Stomach smooth muscle (tissue), 2 donors: ENCODE measurements around the gene TUSC2.
"Not testable (repeated sequence)": the region's sequence is repeated elsewhere in the genome, so short reads cannot be mapped to it uniquely, and the experiment has no call there.

Experiments
- H3K27ac ChIP-seq: one replicate; pipeline ENCODE4 v1.7.0; 2013; ENCODE audit warnings: mild to moderate bottlenecking, low read length, inconsistent platforms
- H3K27me3 ChIP-seq, 2 donors: one replicate each; pipeline ENCODE4 v1.7.0; 2013; ENCODE audit warnings: low read length in 2 of 2; ENCODE audit not compliant: insufficient read depth in 2 of 2, control insufficient read depth in 1 of 2
- H3K36me3 ChIP-seq, 2 donors: one replicate each; pipeline ENCODE4 v1.7.0; 2013; ENCODE audit warnings: low read length in 2 of 2; ENCODE audit not compliant: control insufficient read depth in 2 of 2, insufficient read depth in 2 of 2
- H3K4me1 ChIP-seq: one replicate; pipeline ENCODE4 v1.7.0; 2013; ENCODE audit warnings: low read length; ENCODE audit not compliant: control insufficient read depth, insufficient read depth
- H3K4me3 ChIP-seq, 2 donors: one replicate each; pipeline ENCODE4 v1.7.0; 2013; ENCODE audit warnings: low read length in 2 of 2
- H3K9ac ChIP-seq, 2 donors: one replicate each; pipeline ENCODE4 v1.7.0; 2013; ENCODE audit warnings: low read length in 2 of 2, mild to moderate bottlenecking in 1 of 2
- H3K9me3 ChIP-seq, 2 donors: one replicate each; pipeline ENCODE4 v1.7.0; 2013; ENCODE audit warnings: low read length in 2 of 2; ENCODE audit not compliant: control insufficient read depth in 2 of 2
- donor health status: healthy.
- donor health status: Pancreatic carcinoma.

Gene TUSC2

DNA sequence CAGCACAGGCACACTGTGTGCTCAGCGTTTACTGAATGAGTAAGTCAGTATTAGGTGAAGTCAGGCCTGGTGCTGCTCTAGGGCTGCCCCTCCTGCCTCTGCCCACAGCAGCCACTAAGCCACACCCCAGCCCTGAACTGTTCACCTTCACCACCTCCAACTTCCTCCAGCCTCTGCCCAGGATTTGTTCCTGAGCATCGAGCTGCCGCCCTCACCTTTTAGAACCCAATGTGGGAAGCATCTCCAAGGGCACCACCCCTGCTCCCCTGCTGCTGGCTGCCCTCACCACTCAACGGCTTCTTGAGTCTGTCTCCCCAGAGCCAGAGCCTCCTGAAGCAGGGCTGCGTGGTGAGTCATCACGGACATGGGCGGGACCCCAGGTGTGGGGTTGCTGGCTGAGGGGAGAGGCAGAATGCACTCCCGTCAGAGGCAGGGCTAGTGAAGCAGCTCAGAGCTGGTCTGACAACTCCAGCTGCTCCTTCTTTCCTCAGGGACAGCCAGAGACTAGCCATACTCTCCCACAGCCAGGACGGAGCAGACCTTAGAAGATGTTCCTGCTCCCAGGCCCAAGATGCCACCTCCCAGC, 11.3 kb downstream of the TUSC2 start:
- Histone ChIP-seq H3K4me1 (peaks cover 36% of the 10 kb centered on the region), H3K27ac (no peak overlapping the region), H3K27me3 (no peaks in the 10 kb centered on the region), H3K4me3 (no peak overlapping the region), H3K9me3 (no peaks in the 10 kb centered on the region), H3K36me3 (peaks cover 10 to 30% of the 10 kb centered on the region in 2 donors), H3K9ac (peak overlapping the region in 1 of 2 donors; percentile 47)

DNA sequence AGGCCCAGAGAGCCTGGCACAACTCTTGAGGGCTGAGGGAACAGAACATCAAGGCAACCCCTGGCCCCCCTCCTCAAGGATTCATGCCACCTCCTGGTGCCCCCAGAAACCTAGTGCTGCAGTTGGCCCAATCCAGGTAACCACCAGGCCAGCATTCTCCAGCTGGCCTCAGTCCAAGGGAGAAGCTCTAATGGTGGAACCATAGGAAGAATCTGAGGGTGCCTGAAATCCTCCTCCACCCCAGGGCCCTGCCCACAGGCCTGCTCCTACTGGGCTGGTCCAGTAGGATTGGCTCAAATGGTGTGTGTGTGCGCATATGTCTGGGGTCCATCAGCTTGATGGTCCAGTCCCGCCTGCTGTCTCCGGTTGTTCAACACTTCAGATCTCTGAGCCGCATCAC, 13.2 kb downstream of the TUSC2 start:
- H3K9me3 ChIP-seq: no peaks in the 10 kb centered on the region
- no peak overlapping the region for H3K4me3 ChIP-seq
- no peaks in the 10 kb centered on the region for H3K27me3 ChIP-seq
- no peak overlapping the region for H3K9ac ChIP-seq
- H3K27ac ChIP-seq: no peak overlapping the region
- H3K36me3 ChIP-seq: peaks cover 10 to 30% of the 10 kb centered on the region in 2 donors
- peaks cover 26% of the 10 kb centered on the region for H3K4me1 ChIP-seq

DNA sequence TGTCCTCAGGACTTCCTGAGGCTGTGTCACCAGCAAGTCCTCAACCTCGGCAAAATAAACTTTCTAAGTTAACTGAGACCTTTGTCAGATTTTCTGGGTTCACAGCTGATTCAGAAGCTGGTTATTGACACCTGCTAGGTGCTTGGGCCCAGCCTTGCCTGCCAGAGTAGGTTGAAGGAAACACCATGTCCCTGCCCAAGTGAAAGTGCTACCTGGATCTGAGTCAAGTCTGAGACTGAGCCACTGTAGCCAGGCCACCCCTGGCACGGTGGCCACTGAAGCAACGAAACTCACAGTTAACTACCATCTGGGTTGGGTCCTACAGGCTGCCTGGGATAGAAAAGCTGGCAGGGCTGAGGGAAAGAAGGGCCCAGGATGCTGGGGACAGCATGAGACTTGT, 13.7 kb downstream of the TUSC2 start:
- no peak overlapping the region for H3K4me3 ChIP-seq
- H3K4me1 ChIP-seq: peaks cover 21% of the 10 kb centered on the region
- no peaks in the 10 kb centered on the region for H3K27me3 ChIP-seq
- no peak overlapping the region for H3K9ac ChIP-seq
- peaks cover 10 to 28% of the 10 kb centered on the region in 2 donors for H3K36me3 ChIP-seq
- H3K9me3 ChIP-seq: no peaks in the 10 kb centered on the region
- H3K27ac ChIP-seq: no peak overlapping the region

DNA sequence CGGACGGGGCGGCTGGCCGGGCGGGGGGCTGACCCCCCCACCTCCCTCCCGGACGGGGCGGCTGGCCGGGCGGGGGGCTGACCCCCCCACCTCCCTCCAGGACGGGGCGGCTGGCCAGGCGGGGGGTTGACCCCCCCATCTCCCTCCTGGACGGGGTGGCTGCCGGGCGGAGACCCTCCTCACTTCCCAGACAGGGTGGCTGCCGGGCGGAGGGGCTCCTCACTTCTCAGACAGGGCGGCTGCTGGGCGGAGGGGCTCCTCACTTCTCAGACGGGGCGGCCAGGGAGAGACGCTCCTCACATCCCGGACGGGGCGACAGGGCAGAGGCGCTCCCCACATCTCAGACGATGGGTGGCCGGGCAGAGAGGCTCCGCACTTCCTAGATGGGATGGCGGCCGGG, 16.0 kb downstream of the TUSC2 start:
- H3K27ac ChIP-seq, H3K27me3 ChIP-seq, H3K9ac ChIP-seq: not testable (repeated sequence)

DNA sequence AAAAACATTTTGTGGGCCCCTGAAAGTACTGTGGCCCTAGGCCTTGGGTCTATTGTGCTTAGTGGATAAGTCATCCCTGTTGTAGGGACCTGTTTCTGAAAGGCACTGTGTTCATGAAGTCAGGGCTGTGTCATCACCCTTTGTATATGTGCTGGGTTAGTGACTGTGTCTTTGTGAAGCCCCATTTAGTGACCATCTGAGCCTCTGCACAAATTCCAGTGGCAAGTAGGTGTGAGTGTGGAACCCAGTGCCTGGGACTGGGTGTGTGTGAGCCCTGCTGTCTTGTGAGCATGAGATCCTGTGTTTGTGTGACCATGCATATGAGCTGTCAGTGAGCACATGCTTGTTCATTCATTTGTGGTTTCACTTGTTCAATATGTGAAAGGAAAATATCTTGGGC, 23.4 kb downstream of the TUSC2 start:
- peaks cover 25% of the 10 kb centered on the region for H3K4me1 ChIP-seq
- no peak overlapping the region for H3K27ac ChIP-seq
- no peaks in the 10 kb centered on the region for H3K9me3 ChIP-seq
- H3K27me3 ChIP-seq: no peaks in the 10 kb centered on the region
- no peak overlapping the region for H3K9ac ChIP-seq
- H3K4me3 ChIP-seq: no peak overlapping the region
- no peaks in the 10 kb centered on the region for H3K36me3 ChIP-seq

More for the DNA sequence above, 16.0 kb downstream of the TUSC2 start:
- not testable (repeated sequence) for H3K9me3 ChIP-seq, H3K4me3 ChIP-seq, H3K4me1 ChIP-seq
- H3K36me3 ChIP-seq: peaks cover 3 to 12% of the 10 kb centered on the region in 2 donors

DNA sequence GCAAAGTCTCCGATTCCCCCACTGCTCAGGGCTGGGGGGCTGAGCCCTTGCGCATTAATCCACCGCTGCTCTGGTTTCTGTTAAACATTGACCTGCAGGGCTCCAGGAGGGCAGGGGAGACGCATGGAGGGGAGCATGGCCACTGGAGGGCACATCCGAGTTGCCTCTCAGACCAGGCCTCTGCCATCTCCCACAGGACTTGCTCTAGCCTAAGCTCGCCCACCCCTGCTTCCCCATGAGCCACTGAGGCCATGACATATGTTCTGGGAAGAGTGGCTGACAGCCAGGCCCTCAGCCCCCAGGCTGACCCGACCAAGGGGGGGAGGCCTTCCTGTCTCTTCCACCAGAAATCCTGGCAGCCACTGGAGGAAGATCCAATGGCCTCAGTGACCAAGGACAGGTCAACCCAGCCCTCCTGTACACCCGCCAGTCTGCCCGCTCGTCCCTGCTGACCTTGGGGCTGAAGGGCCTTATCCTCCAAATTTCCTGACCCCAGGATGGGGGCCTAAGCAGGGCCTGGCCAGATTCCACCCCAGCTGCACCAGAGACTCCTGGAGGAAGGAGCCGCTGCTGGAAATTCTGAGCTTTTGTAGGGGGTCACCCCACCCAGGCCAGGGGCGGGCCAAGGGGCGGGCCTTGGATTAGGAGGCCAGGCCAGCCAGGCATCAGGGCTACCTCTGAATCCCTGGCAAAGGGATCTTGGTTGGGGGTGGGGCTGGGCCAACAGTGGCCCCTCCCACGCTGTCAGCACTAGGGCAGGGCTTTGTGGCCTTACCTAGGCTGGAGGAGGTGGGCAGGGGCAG, 24.8 kb downstream of the TUSC2 start, which contains the start of gene HYAL1:
HYAL1 (minus strand) TSS at position 562 of the 803 bp plus-strand sequence. CDS start 618 bp downstream, outside the sequence.
- no peak within 1 kb of the TSS for H3K9ac ChIP-seq
- peaks cover 37% of the 10 kb centered on the region for H3K4me1 ChIP-seq
- peak within 1 kb of the TSS in 1 of 2 donors; percentile 40 for H3K4me3 ChIP-seq
- no peaks in the 10 kb centered on the region for H3K9me3 ChIP-seq
- no peak within 1 kb of the TSS for H3K27ac ChIP-seq
- no peaks in the 10 kb centered on the region for H3K27me3 ChIP-seq
- no peaks in the 10 kb centered on the region for H3K36me3 ChIP-seq

DNA sequence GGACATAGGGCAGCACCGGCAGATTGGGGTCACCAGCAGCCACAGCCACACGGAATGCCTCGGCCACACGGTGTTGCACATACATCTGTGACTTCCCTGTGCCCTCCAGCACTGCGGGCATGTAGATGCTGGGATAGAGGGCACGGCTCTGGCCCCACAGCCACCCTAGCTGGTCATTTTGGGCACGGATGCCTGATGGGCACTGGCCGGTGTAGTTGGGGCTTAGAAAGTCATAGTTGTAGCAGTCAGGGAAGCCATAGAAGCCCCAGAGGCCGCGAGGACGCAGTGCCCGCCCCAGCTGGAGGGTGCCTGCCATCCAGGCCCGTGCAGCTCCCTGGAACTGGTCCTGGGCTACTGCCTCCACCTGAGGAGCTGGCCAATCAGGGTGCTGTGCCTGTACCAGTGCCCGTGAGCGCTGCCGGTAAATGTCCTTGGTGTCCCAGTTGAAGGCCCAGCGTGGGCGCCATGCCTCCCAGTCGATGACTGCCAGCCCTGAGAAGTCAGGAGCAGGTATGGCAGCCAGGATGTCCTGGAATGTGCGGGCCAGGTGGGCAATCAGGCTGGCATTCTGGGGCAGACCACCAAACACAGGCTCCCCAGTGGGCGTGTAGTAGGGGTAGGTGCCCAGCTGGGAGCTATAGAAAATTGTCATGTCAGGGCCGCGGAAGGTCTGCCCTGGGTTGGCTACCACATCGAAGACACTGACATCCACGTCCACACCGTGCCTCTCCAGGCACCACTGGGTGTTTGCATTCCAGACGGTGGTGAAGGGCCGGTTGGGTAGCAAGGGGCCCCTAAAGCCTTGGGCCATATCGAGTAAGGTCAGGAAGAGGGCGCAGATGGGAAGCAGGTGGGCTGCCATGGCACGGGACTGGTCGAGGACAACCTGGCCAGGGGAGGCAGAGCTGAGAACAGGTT, 25.7 kb downstream of the TUSC2 start:
- no peak overlapping the region for H3K9ac ChIP-seq
- H3K27me3 ChIP-seq: no peaks in the 10 kb centered on the region
- no peaks in the 10 kb centered on the region for H3K36me3 ChIP-seq
- no peaks in the 10 kb centered on the region for H3K9me3 ChIP-seq
- H3K4me3 ChIP-seq: peak overlapping the region in 1 of 2 donors; percentile 40
- no peak overlapping the region for H3K27ac ChIP-seq
- H3K4me1 ChIP-seq: peaks cover 39% of the 10 kb centered on the region

DNA sequence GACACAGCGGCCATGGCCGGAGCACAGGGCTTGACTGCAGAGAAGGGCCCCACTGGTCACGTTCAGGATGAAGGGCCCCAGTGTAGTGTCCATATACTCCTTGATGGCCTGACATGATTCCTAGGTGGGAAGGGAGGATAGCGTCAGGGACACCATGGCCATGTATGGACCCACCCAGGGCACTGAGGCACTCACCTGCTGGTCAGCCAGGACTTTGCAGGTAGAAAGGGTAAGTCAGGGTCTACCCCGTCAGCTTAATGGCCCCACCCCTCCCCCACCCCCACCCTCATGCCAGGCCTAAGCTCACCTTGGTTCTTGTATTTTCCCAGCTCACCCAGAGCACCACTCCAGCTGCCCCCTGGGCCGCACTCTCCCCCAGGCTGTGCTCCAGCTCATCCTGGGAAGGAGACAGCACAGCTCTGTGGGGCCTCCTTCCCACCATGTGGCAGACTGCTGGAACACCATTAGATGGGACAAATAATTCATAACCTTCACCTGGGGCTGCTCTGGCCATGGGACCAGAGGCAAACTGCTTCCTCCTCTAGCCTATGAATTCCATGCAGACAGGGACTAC, 27.3 kb downstream of the TUSC2 start:
- Histone ChIP-seq H3K36me3 (no peaks in the 10 kb centered on the region), H3K9me3 (no peaks in the 10 kb centered on the region), H3K27me3 (no peaks in the 10 kb centered on the region), H3K4me3 (peak overlapping the region; percentile 44 to 86), H3K4me1 (peaks cover 39% of the 10 kb centered on the region), H3K27ac (peak overlapping the region; percentile 84), H3K9ac (peak overlapping the region in 1 of 2 donors; percentile 42)

DNA sequence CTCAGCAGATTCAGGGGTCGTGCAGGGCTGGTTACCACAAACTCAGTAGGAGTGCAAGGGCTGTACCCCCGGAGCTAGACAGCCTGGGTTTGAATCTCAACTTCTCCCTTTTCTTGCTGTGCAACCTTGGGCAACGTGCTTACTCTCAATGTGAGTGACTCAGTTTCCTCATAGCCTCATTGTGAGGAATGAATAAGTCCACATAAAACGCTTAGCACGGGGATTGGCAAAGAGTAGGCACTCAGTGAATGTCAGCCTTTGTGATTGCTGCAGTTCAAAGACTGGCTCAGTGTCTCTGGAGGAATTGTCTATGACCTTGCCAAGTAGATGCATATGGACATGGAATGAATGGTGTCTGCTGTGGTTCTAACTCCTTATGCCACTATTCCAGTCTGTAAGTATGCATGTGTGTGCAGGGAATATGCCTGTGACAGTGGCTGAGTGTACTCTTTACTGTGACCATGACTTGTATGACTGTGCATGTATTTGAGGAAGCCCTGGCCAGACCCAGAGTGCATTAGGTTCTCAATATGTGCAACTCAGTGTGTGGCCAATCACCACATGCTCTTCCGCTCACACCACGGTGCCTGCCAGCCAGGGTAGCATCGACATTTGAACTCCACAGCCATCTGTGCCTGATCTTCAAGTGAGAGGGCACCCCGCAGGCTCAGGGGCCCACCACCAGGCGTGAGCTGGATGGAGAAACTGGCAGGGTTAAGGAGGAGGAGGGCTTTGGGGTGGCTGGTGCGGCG, 27.9 kb downstream of the TUSC2 start:
- H3K27me3 ChIP-seq: no peaks in the 10 kb centered on the region
- peaks cover 39% of the 10 kb centered on the region for H3K4me1 ChIP-seq
- no peaks in the 10 kb centered on the region for H3K36me3 ChIP-seq
- H3K27ac ChIP-seq: peak overlapping the region; percentile 84
- H3K9ac ChIP-seq: peak overlapping the region; percentile 42 to 89
- no peaks in the 10 kb centered on the region for H3K9me3 ChIP-seq
- peak overlapping the region; percentile 44 to 86 for H3K4me3 ChIP-seq

DNA sequence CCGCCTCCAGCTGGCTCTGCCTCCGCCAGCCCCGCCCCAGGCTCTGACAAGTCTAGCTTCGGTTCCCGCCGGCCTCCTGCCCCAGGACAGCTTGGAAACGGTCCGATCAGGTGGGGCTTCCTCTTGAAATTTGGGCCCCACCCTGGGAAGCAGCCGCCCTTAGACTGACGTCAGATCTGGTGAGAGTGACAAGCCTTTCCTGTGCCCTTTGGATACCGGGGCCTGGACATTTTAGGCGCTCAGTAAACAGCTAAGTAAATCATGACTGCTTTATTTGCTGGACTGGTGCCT, 28.4 kb downstream of the TUSC2 start:
- peak overlapping the region; percentile 42 to 89 for H3K9ac ChIP-seq
- H3K27me3 ChIP-seq: no peaks in the 10 kb centered on the region

More for the DNA sequence above, 28.4 kb downstream of the TUSC2 start:
- H3K36me3 ChIP-seq: no peaks in the 10 kb centered on the region
- H3K4me1 ChIP-seq: peaks cover 39% of the 10 kb centered on the region
- peak overlapping the region; percentile 84 for H3K27ac ChIP-seq
- H3K9me3 ChIP-seq: no peaks in the 10 kb centered on the region
- peak overlapping the region; percentile 44 to 86 for H3K4me3 ChIP-seq
